CD4-positive, alpha-beta T cell (primary cell): Measurements from ENCODE around the gene ELMO1. TPM values are rescaled to one million over a fixed set of nuclear protein-coding genes. Genes with fewer than 3 reads are reported as not detected.

Experiments
- ATAC-seq: fragments of 200-7000 bp; cut with Tn5 transposase; one replicate; pipeline ENCODE4 v1.10.0; 2022; ENCODE audit warnings: mild to moderate bottlenecking; ENCODE audit not compliant: poor library complexity
- CTCF ChIA-PET: fragments of 350-600 bp; sonication (Branson Sonifier 250); formaldehyde crosslinking; loops from one replicate; lab custom pipeline; 2021; ENCODE audit warnings: antibody characterized with exemption, inconsistent platforms; lab: Charles Lee
- POLR2A ChIA-PET: fragments of 350-600 bp; sonication (Branson Sonifier 250); formaldehyde crosslinking; loops from one replicate; lab custom pipeline; 2021; ENCODE audit warnings: antibody characterized with exemption, inconsistent platforms; lab: Charles Lee
- DNase-seq, 14 experiments: peaks; one replicate each; pipeline ENCODE4 v3.0.0-alpha.2; 2013 to 2020; ENCODE audit warnings: mixed read lengths in 2 of 14
- H3K27ac ChIP-seq, 2 donors: one replicate each; pipeline versions ENCODE4 v1.5.1 to v1.7.0; 2013; ENCODE audit warnings: low read length in 2 of 2, low read depth in 1 of 2, mild to moderate bottlenecking in 1 of 2
- H3K27me3 ChIP-seq, 2 experiments: 1 replicate in 1 of 2; 2 replicates in 1 of 2; pipeline versions ENCODE4 v1.6.1 to v1.7.0; 2013; ENCODE audit warnings: low read length in 2 of 2, control low read depth in 1 of 2, mild to moderate bottlenecking in 1 of 2, moderate library complexity in 1 of 2; ENCODE audit not compliant: insufficient read depth in 2 of 2, control insufficient read depth in 1 of 2
- H3K36me3 ChIP-seq: one replicate; pipeline ENCODE4 v1.6.1; 2013; ENCODE audit warnings: low read length, control low read depth; ENCODE audit not compliant: insufficient read depth
- H3K4me1 ChIP-seq: one replicate; pipeline ENCODE4 v1.6.1; 2013; ENCODE audit warnings: low read length, control low read depth; ENCODE audit not compliant: insufficient read depth
- H3K4me3 ChIP-seq: one replicate; pipeline ENCODE4 v1.5.1; 2013; ENCODE audit warnings: mild to moderate bottlenecking, low read length, moderate library complexity
- H3K9me3 ChIP-seq, 2 experiments: 1 replicate in 1 of 2; 2 replicates in 1 of 2; pipeline versions ENCODE4 v1.6.1 to v1.7.0; 2013; ENCODE audit warnings: low read length in 2 of 2, mild to moderate bottlenecking in 2 of 2, control low read depth in 1 of 2, moderate library complexity in 1 of 2; ENCODE audit not compliant: control insufficient read depth in 1 of 2, insufficient read depth in 1 of 2
- H3K27ac Mint-ChIP-seq: one replicate; pipeline ENCODE4 v1.8.0; 2020; ENCODE audit warnings: mixed read lengths
- H3K27me3 Mint-ChIP-seq: one replicate; pipeline ENCODE4 v1.8.0; 2021; ENCODE audit warnings: mixed read lengths
- H3K36me3 Mint-ChIP-seq: one replicate; pipeline ENCODE4 v1.8.0; 2021; ENCODE audit warnings: low read depth, mixed read lengths
- H3K4me1 Mint-ChIP-seq: one replicate; pipeline ENCODE4 v1.8.0; 2021; ENCODE audit warnings: low read depth, mixed read lengths
- H3K4me3 Mint-ChIP-seq: one replicate; pipeline ENCODE4 v1.8.0; 2020; ENCODE audit warnings: mild to moderate bottlenecking, mixed read lengths
- H3K9me3 Mint-ChIP-seq: one replicate; pipeline ENCODE4 v1.8.0; 2020; ENCODE audit warnings: mixed read lengths
- CTCF ChIP-seq: fragments of 200-600 bp; IDR thresholded peaks from one replicate; pipeline ENCODE4 v1.8.0; 2022; ENCODE audit warnings: antibody characterized with exemption, mild to moderate bottlenecking
- intact Hi-C, 2 experiments: fragments of 100-400 bp; cut with DNase I in 1 of 2; cut with micrococcal nuclease in 1 of 2; formaldehyde crosslinking; loops; one replicate each; pipeline versions ENCODE4 v1.15.1 to v1.9.0; 2023 to 2025; cut with DNase I, micrococcal nuclease
- total RNA-seq, 174 experiments: library from RNA in 2 of 174; stranded (reverse) in 2 of 174; gene quantifications; one replicate each; pipeline ENCODE4 v1.2.3 and lab custom pipeline; 2021 to 2026

ELMO1 gene
- total RNA-seq, 2 experiments from 2014 or later, result 117 to 120 TPM

GRCh38 chr7:37482953-37483352 lies 34.3 kb upstream of the ELMO1 start:
- intact Hi-C loops, result no loop called here
- TF ChIP-seq CTCF, result no peak
- Mint-ChIP-seq H3K27me3 (peaks cover 7% of the 10 kb centered on the region), H3K27ac (no peak overlapping the region), H3K4me1 (no peaks in the 10 kb centered on the region), H3K4me3 (no peak overlapping the region), H3K9me3 (no peaks in the 10 kb centered on the region), H3K36me3 (no peaks in the 10 kb centered on the region)
- Histone ChIP-seq H3K27ac (no peak overlapping the region), H3K27me3 (no peaks in the 10 kb centered on the region), H3K36me3 (no peaks in the 10 kb centered on the region), H3K9me3 (peaks cover 0 to 6% of the 10 kb centered on the region in 2 experiments), H3K4me3 (no peak overlapping the region), H3K4me1 (no peaks in the 10 kb centered on the region)
- POLR2A ChIA-PET, result no interaction called here
- DNase-seq, result no peak
- CTCF ChIA-PET, result interaction anchor here (1.1 kb wide), 1 partner anchor 13 kb away, joined by 5 read pairs; no protein-coding TSS in a partner anchor
- ATAC-seq, result no peak

- no peak overlapping the region for H3K27ac ChIP-seq
- no peak for TF ChIP-seq CTCF
- DNase-seq (no peak), ATAC-seq (no peak)
- peaks cover 0 to 4% of the 10 kb centered on the region in 2 experiments for H3K9me3 ChIP-seq
- no peak overlapping the region for H3K4me3 ChIP-seq
- intact Hi-C loops, result no loop called here
- Mint-ChIP-seq H3K27me3 (peaks cover 7% of the 10 kb centered on the region), H3K4me3 (no peak overlapping the region), H3K36me3 (no peaks in the 10 kb centered on the region), H3K27ac (no peak overlapping the region), H3K9me3 (no peaks in the 10 kb centered on the region), H3K4me1 (no peaks in the 10 kb centered on the region)
- H3K4me1 ChIP-seq, result no peaks in the 10 kb centered on the region
- H3K27me3 ChIP-seq, result no peaks in the 10 kb centered on the region
- POLR2A ChIA-PET, result no interaction called here
- CTCF ChIA-PET, result interaction anchor here (1.1 kb wide), 1 partner anchor 13 kb away, joined by 5 read pairs; no protein-coding TSS in a partner anchor
- H3K36me3 ChIP-seq, result no peaks in the 10 kb centered on the region
Measured at GRCh38 chr7:37482505-37482904, 33.8 kb upstream of the ELMO1 start.

GRCh38 chr7:37481722-37482288 lies 33.1 kb upstream of the ELMO1 start:
- no peak for ATAC-seq
- Mint-ChIP-seq H3K9me3 (no peaks in the 10 kb centered on the region), H3K4me3 (no peak overlapping the region), H3K36me3 (no peaks in the 10 kb centered on the region), H3K27ac (no peak overlapping the region), H3K4me1 (no peaks in the 10 kb centered on the region), H3K27me3 (peaks cover 7% of the 10 kb centered on the region)
- no peak overlapping the region for H3K4me3 ChIP-seq
- POLR2A ChIA-PET, result no interaction called here
- no peaks in the 10 kb centered on the region for H3K9me3 ChIP-seq
- CTCF ChIA-PET, result no interaction called here
- no peak for DNase-seq
- no peak for TF ChIP-seq CTCF
- H3K27me3 ChIP-seq, result no peaks in the 10 kb centered on the region
- H3K27ac ChIP-seq, result no peak overlapping the region
- intact Hi-C loops, result no loop called here
- H3K36me3 ChIP-seq, result no peaks in the 10 kb centered on the region
- H3K4me1 ChIP-seq, result no peaks in the 10 kb centered on the region
